ENCODE data around the gene REV1.
"Not testable (repeated sequence)": the region's sequence is repeated elsewhere in the genome, so short reads cannot be mapped to it uniquely, and the experiment has no call there.

Gene REV1

GRCh38 chr2:99485824-99486223 is 4.0 kb downstream of the REV1 start:
- DNase-seq (ENCODE audit: low read depth): no peak

GRCh38 chr2:99485411-99485810 is 4.4 kb downstream of the REV1 start:
- DNase-seq (ENCODE audit: low read depth): no peak

GRCh38 chr2:99484205-99484604 is 5.6 kb downstream of the REV1 start:
- no peak for DNase-seq (ENCODE audit: low read depth)

GRCh38 chr2:99481941-99482340 is 7.9 kb downstream of the REV1 start:
- DNase-seq (ENCODE audit: low read depth): no peak

GRCh38 chr2:99481527-99481926 is 8.3 kb downstream of the REV1 start:
- DNase-seq (ENCODE audit: low read depth): no peak

- no peak for DNase-seq (ENCODE audit: low read depth)
Measured at GRCh38 chr2:99480390-99480789, 9.4 kb downstream of the REV1 start.

GRCh38 chr2:99478632-99479031 is 11.2 kb downstream of the REV1 start:
- DNase-seq (ENCODE audit: low read depth): no peak

GRCh38 chr2:99477054-99477453 is 12.8 kb downstream of the REV1 start:
- DNase-seq (ENCODE audit: low read depth): no peak

- DNase-seq (ENCODE audit: low read depth): no peak
Measured at GRCh38 chr2:99476629-99477028, 13.2 kb downstream of the REV1 start.

- not testable (repeated sequence) for DNase-seq (ENCODE audit: low read depth)
Measured at GRCh38 chr2:99475095-99475494, 14.7 kb downstream of the REV1 start.

GRCh38 chr2:99473518-99474083 is 16.2 kb downstream of the REV1 start:
- DNase-seq (ENCODE audit: low read depth): no peak

- no peak for DNase-seq (ENCODE audit: low read depth)
Measured at GRCh38 chr2:99472600-99472960, 17.2 kb downstream of the REV1 start.

- DNase-seq (ENCODE audit: low read depth): no peak
Measured at GRCh38 chr2:99471654-99472599, 17.9 kb downstream of the REV1 start.

GRCh38 chr2:99470957-99471356 is 18.9 kb downstream of the REV1 start:
- no peak for DNase-seq (ENCODE audit: low read depth)

GRCh38 chr2:99470459-99470858 is 19.4 kb downstream of the REV1 start:
- not testable (repeated sequence) for DNase-seq (ENCODE audit: low read depth)

GRCh38 chr2:99469394-99469793 is 20.4 kb downstream of the REV1 start:
- no peak for DNase-seq (ENCODE audit: low read depth)

- no peak for DNase-seq (ENCODE audit: low read depth)
Measured at GRCh38 chr2:99468155-99468554, 21.7 kb downstream of the REV1 start.

GRCh38 chr2:99467390-99467789 is 22.4 kb downstream of the REV1 start:
- no peak for DNase-seq (ENCODE audit: low read depth)

- no peak for DNase-seq (ENCODE audit: low read depth)
Measured at GRCh38 chr2:99461828-99462483, 27.9 kb downstream of the REV1 start.

GRCh38 chr2:99458529-99458928 is 31.3 kb downstream of the REV1 start:
- DNase-seq (ENCODE audit: low read depth): no peak

- no peak for DNase-seq (ENCODE audit: low read depth)
Measured at GRCh38 chr2:99451686-99452085, 38.1 kb downstream of the REV1 start.

- no peak for DNase-seq (ENCODE audit: low read depth)
Measured at GRCh38 chr2:99451280-99451679, 38.5 kb downstream of the REV1 start.

- DNase-seq (ENCODE audit: low read depth): no peak
Measured at GRCh38 chr2:99450199-99450598, 39.6 kb downstream of the REV1 start.
